Caco-2 (cell line): Measurements from ENCODE around the gene ATG10. TPM values are rescaled to one million over a fixed set of nuclear protein-coding genes. Genes with fewer than 3 reads are reported as not detected.
A peak's percentile ranks its signal among the peaks of the same experiment; 100 is the strongest.

ENCODE experiments used
- BruUV-seq: library from RNA; stranded (reverse); fragments of 400-500 nt; replicated peaks from 2 replicates; lab custom pipeline; 2021; lab: Mats Ljungman, UMichigan
- CTCF ChIA-PET: fragments of 300-600 bp; sonication (Branson Sonifier 250); formaldehyde crosslinking; loops from one replicate; lab custom pipeline; 2022; ENCODE audit warnings: antibody characterized with exemption; lab: Charles Lee
- POLR2A ChIA-PET: fragments of 300-600 bp; sonication (Branson Sonifier 250); formaldehyde crosslinking; loops from one replicate; lab custom pipeline; 2022; ENCODE audit warnings: antibody characterized with exemption; lab: Charles Lee
- DNase-seq, 2 experiments: peaks; one replicate each; pipeline versions ENCODE4 v3.0.0 to v3.0.0-alpha.2; 2020 to 2022
- H3K27me3 ChIP-seq: replicated peaks from 2 replicates; pipeline ENCODE4 v1.6.0; 2011; ENCODE audit warnings: low read length; ENCODE audit not compliant: control insufficient read depth, insufficient read depth
- H3K36me3 ChIP-seq: 2 replicates; pipeline ENCODE4 v1.5.1; 2011; ENCODE audit warnings: low read length; ENCODE audit not compliant: control insufficient read depth, insufficient read depth
- H3K4me1 ChIP-seq: fragments of 250-450 bp; sonication (Bioruptor Pico); 2 replicates; pipeline ENCODE4 v1.5.1; 2020; ENCODE audit warnings: mild to moderate bottlenecking
- H3K4me3 ChIP-seq: 2 replicates; pipeline ENCODE4 v1.5.1; 2011; ENCODE audit warnings: low read depth, mild to moderate bottlenecking, control low read depth, low read length
- H3K9me3 ChIP-seq: fragments of 250-450 bp; sonication (Bioruptor Pico); 2 replicates; pipeline ENCODE4 v1.5.1; 2020; ENCODE audit warnings: mild to moderate bottlenecking, moderate library complexity
- H3K27ac Mint-ChIP-seq: one replicate; pipeline ENCODE4 v1.8.0; 2022; ENCODE audit warnings: mixed read lengths; ENCODE audit not compliant: unreplicated experiment
- H3K27me3 Mint-ChIP-seq: one replicate; pipeline ENCODE4 v1.8.0; 2022; ENCODE audit warnings: mixed read lengths; ENCODE audit not compliant: insufficient read depth, unreplicated experiment
- H3K36me3 Mint-ChIP-seq: one replicate; pipeline ENCODE4 v1.8.0; 2022; ENCODE audit warnings: mild to moderate bottlenecking, mixed read lengths; ENCODE audit not compliant: insufficient read depth, unreplicated experiment
- H3K4me1 Mint-ChIP-seq: one replicate; pipeline ENCODE4 v1.8.0; 2022; ENCODE audit warnings: low read depth, mixed read lengths; ENCODE audit not compliant: unreplicated experiment
- H3K4me3 Mint-ChIP-seq: one replicate; pipeline ENCODE4 v1.8.0; 2022; ENCODE audit warnings: mild to moderate bottlenecking, moderate library complexity, mixed read lengths; ENCODE audit not compliant: unreplicated experiment
- H3K9me3 Mint-ChIP-seq: one replicate; pipeline ENCODE4 v1.8.0; 2022; ENCODE audit warnings: mixed read lengths; ENCODE audit not compliant: unreplicated experiment
- CTCF ChIP-seq, 2 experiments: fragments of 200-600 bp in 1 of 2; IDR thresholded peaks; 1 replicate in 1 of 2; 2 replicates in 1 of 2; pipeline versions ENCODE4 v1.5.1 to v1.8.0; 2011 to 2022; ENCODE audit warnings: antibody characterized with exemption in 1 of 2, control low read depth in 1 of 2, inconsistent platforms in 1 of 2, low read depth in 1 of 2, low read length in 1 of 2, mild to moderate bottlenecking in 1 of 2, moderate library complexity in 1 of 2; ENCODE audit not compliant: insufficient read depth in 1 of 2, severe bottlenecking in 1 of 2, unreplicated experiment in 1 of 2
- intact Hi-C: fragments of 100-400 bp; cut with micrococcal nuclease; formaldehyde crosslinking; loops from one replicate; pipeline ENCODE4 v1.10.0; 2022; ENCODE audit not compliant: unreplicated experiment
- total RNA-seq: library from RNA; stranded (reverse); gene quantifications from 2 replicates; pipeline ENCODE4 v1.2.3, GENCODE V29; 2022

ATG10 gene
- total RNA-seq, 1 experiment from 2014 or later: 5.8 TPM

DNA sequence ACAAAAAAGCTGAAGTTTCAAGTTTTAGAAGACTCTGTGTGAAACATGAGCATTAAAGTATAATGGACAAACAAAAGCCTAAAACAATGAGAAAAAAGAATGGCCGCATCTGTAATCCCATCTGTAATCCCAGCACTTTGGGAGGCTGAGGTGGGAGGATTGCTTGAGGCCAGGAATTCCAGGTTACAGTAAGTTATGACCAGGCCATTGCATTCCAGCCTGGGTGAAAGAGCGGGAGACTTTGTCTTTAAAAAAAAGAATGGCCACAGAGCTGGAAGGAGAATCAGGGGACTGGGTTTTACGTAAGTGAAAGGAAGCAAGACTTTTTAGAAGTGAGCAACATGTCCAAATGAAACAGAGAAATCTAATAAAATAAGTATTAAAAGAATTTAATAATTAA is 2.6 kb upstream of the ATG10 start:
- Mint-ChIP-seq H3K9me3 (no peaks in the 10 kb centered on the region), H3K36me3 (no peaks in the 10 kb centered on the region), H3K4me1 (peaks cover 13% of the 10 kb centered on the region), H3K4me3 (no peak overlapping the region), H3K27me3 (no peaks in the 10 kb centered on the region), H3K27ac (no peak overlapping the region)
- CTCF ChIA-PET: no interaction called here
- H3K4me3 ChIP-seq: no peak overlapping the region
- no peaks in the 10 kb centered on the region for H3K27me3 ChIP-seq
- intact Hi-C loops: no loop called here
- H3K36me3 ChIP-seq: no peaks in the 10 kb centered on the region
- no peak for TF ChIP-seq CTCF (IDR thresholded peaks at IDR 0.05; ENCODE audit: insufficient read depth in 1 of 2, low read depth in 1 of 2, low read length in 1 of 2, severe bottlenecking in 1 of 2, unreplicated experiment in 1 of 2)
- peaks cover 3% of the 10 kb centered on the region; the same call in 1 of the 2 replicates for H3K4me1 ChIP-seq
- no peaks in the 10 kb centered on the region for H3K9me3 ChIP-seq
- POLR2A ChIA-PET: no interaction called here
- BruUV-seq: no TSS peak
- DNase-seq: no peak

DNA sequence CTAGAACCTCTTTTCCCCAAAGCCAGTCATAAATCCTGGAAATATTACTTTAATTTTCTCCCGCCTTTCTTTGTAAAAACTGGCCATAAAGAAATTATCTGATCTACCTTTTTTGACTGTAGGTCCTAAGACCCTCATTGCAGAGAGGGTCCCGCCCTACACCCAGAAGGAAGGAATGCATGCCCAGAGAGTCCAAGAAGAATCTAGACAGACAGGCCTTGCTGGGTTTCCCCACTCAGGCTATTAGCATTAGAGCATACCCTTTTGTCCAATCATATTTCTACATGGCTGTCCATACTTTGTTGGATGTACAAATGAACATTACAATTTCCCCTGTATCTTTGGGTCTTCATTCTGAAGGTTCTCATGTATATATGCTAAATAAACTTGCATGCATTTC is 1.9 kb upstream of the ATG10 start:
- Mint-ChIP-seq H3K27ac (no peak overlapping the region), H3K27me3 (no peaks in the 10 kb centered on the region), H3K9me3 (no peaks in the 10 kb centered on the region), H3K36me3 (no peaks in the 10 kb centered on the region), H3K4me3 (peak overlapping the region; percentile 27), H3K4me1 (peaks cover 13% of the 10 kb centered on the region)
- no peaks in the 10 kb centered on the region for H3K27me3 ChIP-seq
- DNase-seq: no peak
- BruUV-seq: no TSS peak
- peaks cover 3% of the 10 kb centered on the region; the same call in 1 of the 2 replicates for H3K4me1 ChIP-seq
- ChIA-PET CTCF (no interaction called here), POLR2A (no interaction called here)
- no peaks in the 10 kb centered on the region for H3K36me3 ChIP-seq
- intact Hi-C loops: loop anchor here (5.0 kb wide), 2 partner anchors 118 to 137 kb away; no protein-coding TSS in a partner anchor
- TF ChIP-seq CTCF (IDR thresholded peaks at IDR 0.05; ENCODE audit: insufficient read depth in 1 of 2, low read depth in 1 of 2, low read length in 1 of 2, severe bottlenecking in 1 of 2, unreplicated experiment in 1 of 2): no peak
- no peak overlapping the region for H3K4me3 ChIP-seq
- H3K9me3 ChIP-seq: no peaks in the 10 kb centered on the region

DNA sequence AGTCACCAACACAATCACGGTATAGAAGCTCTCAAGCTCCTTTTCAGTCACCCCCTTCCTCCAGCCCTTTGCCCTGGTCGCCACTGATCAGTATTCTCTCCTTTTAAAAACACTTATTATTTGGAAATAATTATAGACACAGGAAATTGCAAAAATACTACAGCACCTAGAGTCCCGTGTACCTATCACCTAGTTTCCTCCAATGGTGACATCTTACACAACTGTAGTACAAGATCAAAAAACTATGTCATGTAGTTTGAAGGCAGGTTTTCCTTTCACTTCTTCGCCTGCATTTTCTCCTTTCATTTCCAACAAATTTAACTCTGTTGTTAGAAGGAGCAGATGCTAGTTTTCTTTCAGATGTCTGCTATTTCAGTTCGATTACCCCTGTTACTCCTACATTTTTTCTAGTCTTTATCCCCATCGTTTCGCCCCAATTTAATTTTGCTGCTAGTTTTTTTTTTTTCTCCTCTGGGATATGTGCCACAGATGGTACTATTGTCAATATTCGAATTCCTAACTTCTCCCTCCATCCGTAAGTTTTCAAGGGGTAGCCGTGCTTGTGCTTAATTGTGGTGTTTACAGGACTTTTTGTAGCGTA is 612 bp upstream of the ATG10 start:
- no peaks in the 10 kb centered on the region for H3K27me3 ChIP-seq
- H3K4me1 Mint-ChIP-seq: peaks cover 13% of the 10 kb centered on the region
- peak overlapping the region; percentile 80 for H3K4me3 ChIP-seq
- ChIA-PET POLR2A (interaction anchor here (0.9 kb wide), 1 partner anchor 119 kb away, joined by 4 read pairs; no protein-coding TSS in a partner anchor), CTCF (no interaction called here)
- no peaks in the 10 kb centered on the region for H3K36me3 ChIP-seq
- H3K36me3 Mint-ChIP-seq: no peaks in the 10 kb centered on the region
- TF ChIP-seq CTCF (IDR thresholded peaks at IDR 0.05; ENCODE audit: insufficient read depth in 1 of 2, low read depth in 1 of 2, low read length in 1 of 2, severe bottlenecking in 1 of 2, unreplicated experiment in 1 of 2): no peak
- intact Hi-C loops: loop anchor here (5.0 kb wide), 2 partner anchors 119 to 136 kb away; no protein-coding TSS in a partner anchor
- H3K4me3 Mint-ChIP-seq: peak overlapping the region; percentile 84
- H3K27ac Mint-ChIP-seq: peak overlapping the region; percentile 81
- H3K9me3 ChIP-seq: no peaks in the 10 kb centered on the region
- H3K27me3 Mint-ChIP-seq: no peaks in the 10 kb centered on the region
- BruUV-seq: TSS peak; percentile 69
- H3K4me1 ChIP-seq: peaks cover 3% of the 10 kb centered on the region; the same call in 1 of the 2 replicates
- no peaks in the 10 kb centered on the region for H3K9me3 Mint-ChIP-seq
- DNase-seq: peak in 1 of 2 experiments; percentile 4
